BJ (cell line): ENCODE measurements around the gene ZNF324. TPM values are rescaled to one million over a fixed set of nuclear protein-coding genes. Genes with fewer than 3 reads are reported as not detected.

Source experiments
- CTCF ChIA-PET: fragments of 350-600 bp; formaldehyde crosslinking; extraction: SDS; loops from one replicate; lab custom pipeline; 2021; ENCODE audit warnings: antibody characterized with exemption, inconsistent platforms; lab: Yijun Ruan, JAX
- POLR2A ChIA-PET: fragments of 300-600 bp; sonication (Branson Sonifier 250); formaldehyde crosslinking; extraction: SDS; loops from one replicate; lab custom pipeline; 2021; ENCODE audit warnings: antibody characterized with exemption; lab: Charles Lee
- DNase-seq: peaks from one replicate; pipeline ENCODE4 v3.0.0-alpha.2; 2011; ENCODE audit warnings: low read depth
- H3K27me3 ChIP-seq: 2 replicates; pipeline ENCODE4 v1.6.0; 2011; ENCODE audit warnings: low read length; ENCODE audit not compliant: control insufficient read depth, insufficient read depth
- H3K36me3 ChIP-seq: 2 replicates; pipeline ENCODE4 v1.5.1; 2011; ENCODE audit warnings: low read length; ENCODE audit not compliant: control insufficient read depth, insufficient read depth
- H3K4me3 ChIP-seq: 2 replicates; pipeline ENCODE4 v1.5.1; 2011; ENCODE audit warnings: low read depth, mild to moderate bottlenecking, control low read depth, low read length
- CTCF ChIP-seq: IDR thresholded peaks from 2 replicates; pipeline ENCODE4 v1.5.1; 2011; ENCODE audit warnings: low read depth, mild to moderate bottlenecking, control low read depth, inconsistent platforms, low read length, moderate library complexity; ENCODE audit not compliant: insufficient read depth
- polyA plus RNA-seq: library from polyadenylated mRNA; depleted of rRNA; stranded (reverse); fragments of >200 nt; gene quantifications from 2 replicates; pipeline ENCODE4 v1.2.3, GENCODE V29; 2011; rRNA removed
- small RNA-seq: library from RNA; depleted of rRNA; stranded (forward); fragments of <200 nt; gene quantifications from one replicate; pipeline ENCODE3, GENCODE V24; 2012; ENCODE audit warnings: low replicate concordance, low read depth; ENCODE audit not compliant: insufficient read length

Gene ZNF324
- polyA plus RNA-seq, 1 experiment = 4.4 TPM

GRCh38 chr19:58520257-58520599, 53.3 kb downstream of the ZNF324 start:
- H3K27me3 ChIP-seq = no peaks in the 10 kb centered on the region
- no peak for TF ChIP-seq CTCF
- CTCF ChIA-PET = interaction anchor here (0.7 to 5.4 kb wide), 31 partner anchors 11 to 220 kb away, joined by 3 to 66 read pairs (median 4); partner anchors contain the start of genes CHMP2A, TRIM28, UBE2M and ZNF324B
- peak overlapping the region; percentile 73 for H3K4me3 ChIP-seq
- POLR2A ChIA-PET = interaction anchor here (0.7 to 1.3 kb wide), 2 partner anchors 24 to 39 kb away, joined by 3 to 8 read pairs; partner anchors contain the start of gene TRIM28
- no peak for DNase-seq
- H3K36me3 ChIP-seq = peaks cover 9% of the 10 kb centered on the region

GRCh38 chr19:58521651-58522050, 54.8 kb downstream of the ZNF324 start:
- H3K36me3 ChIP-seq = peaks cover 6% of the 10 kb centered on the region
- no peak overlapping the region for H3K4me3 ChIP-seq
- ChIA-PET CTCF (interaction anchor here (5.4 kb wide), 1 partner anchor 58 kb away, joined by 66 read pairs; no protein-coding TSS in a partner anchor), POLR2A (no interaction called here)
- no peak for TF ChIP-seq CTCF
- DNase-seq = no peak
- H3K27me3 ChIP-seq = no peaks in the 10 kb centered on the region

GRCh38 chr19:58522709-58523108, 55.8 kb downstream of the ZNF324 start:
- ChIA-PET POLR2A (no interaction called here), CTCF (no interaction called here)
- Histone ChIP-seq H3K36me3 (no peaks in the 10 kb centered on the region), H3K27me3 (no peaks in the 10 kb centered on the region), H3K4me3 (no peak overlapping the region)
- DNase-seq = no peak
- TF ChIP-seq CTCF = no peak

Small RNA genes within 50 kb of the gene (small RNA-seq; reads per million reads assigned to genes)
- gene RN7SL693P (not detected), gene RNU6-1337P (not detected)

Other genes starting within 250 kb of the ZNF324 start
- 28.6 and 33.4 TPM in 2 replicates for gene ZNF544, start 238.2 kb upstream of the ZNF324 start, polyA plus RNA-seq
- 2.1 and 2.5 TPM in 2 replicates for gene ZNF8, start 188.1 kb upstream of the ZNF324 start, polyA plus RNA-seq
- gene ERVK3-1, start 161.7 kb upstream of the ZNF324 start, polyA plus RNA-seq = 34.3 and 39.4 TPM in 2 replicates
- 2.1 and 2.3 TPM in 2 replicates for gene ZSCAN22, start 140.1 kb upstream of the ZNF324 start, polyA plus RNA-seq
- gene A1BG, start 113.6 kb upstream of the ZNF324 start, polyA plus RNA-seq = 13.7 and 15.5 TPM in 2 replicates
- gene ZNF497, start 104.3 kb upstream of the ZNF324 start, polyA plus RNA-seq = 0.20 TPM in 2 replicates
- gene ZNF837, start 86.0 kb upstream of the ZNF324 start, polyA plus RNA-seq = 0.47 and 0.82 TPM in 2 replicates
- 2,500 and 3,326 TPM in 2 replicates for gene RPS5, start 79.8 kb upstream of the ZNF324 start, polyA plus RNA-seq
- gene RNF225, start 71.4 kb upstream of the ZNF324 start, polyA plus RNA-seq = not detected in 2 replicates
- 8.9 and 10.0 TPM in 2 replicates for gene ZNF584, start 58.4 kb upstream of the ZNF324 start, polyA plus RNA-seq
- gene ZNF132, start 26.9 kb upstream of the ZNF324 start, polyA plus RNA-seq = 2.7 and 3.2 TPM in 2 replicates
- gene ZNF324B, start 15.5 kb upstream of the ZNF324 start, polyA plus RNA-seq = 1.6 and 2.0 TPM in 2 replicates
- 5.0 and 8.2 TPM in 2 replicates for gene ZNF446, start 9.3 kb downstream of the ZNF324 start, polyA plus RNA-seq
- gene SLC27A5, start 44.9 kb downstream of the ZNF324 start, polyA plus RNA-seq = 8.6 and 13.1 TPM in 2 replicates
- gene ZBTB45, start 52.7 kb downstream of the ZNF324 start, polyA plus RNA-seq = 5.2 and 9.5 TPM in 2 replicates
- 210 and 476 TPM in 2 replicates for gene TRIM28, start 77.0 kb downstream of the ZNF324 start, polyA plus RNA-seq
- 153 and 174 TPM in 2 replicates for gene CHMP2A, start 88.0 kb downstream of the ZNF324 start, polyA plus RNA-seq
- 66.6 and 76.3 TPM in 2 replicates for gene UBE2M, start 91.5 kb downstream of the ZNF324 start, polyA plus RNA-seq
- gene MZF1, start 106.3 kb downstream of the ZNF324 start, polyA plus RNA-seq = 8.4 and 12.5 TPM in 2 replicates